GM10847 (cell line): Measurements from ENCODE around the gene SND1.

Source experiments
- POLR2A ChIP-seq: IDR thresholded peaks from 2 replicates; pipeline ENCODE4 v1.6.1; 2011; ENCODE audit not compliant: insufficient read length; ENCODE audit errors: extremely low read depth

Gene SND1

GRCh38 chr7:127928222-127928621 is 276.2 kb downstream of the SND1 start:
- no peak for TF ChIP-seq POLR2A

GRCh38 chr7:127928852-127929251 is 276.9 kb downstream of the SND1 start:
- TF ChIP-seq POLR2A = no peak

- no peak for TF ChIP-seq POLR2A
These were observed 278.6 kb downstream of the SND1 start for GRCh38 chr7:127930341-127931328.

GRCh38 chr7:127932076-127932475 is 280.1 kb downstream of the SND1 start:
- no peak for TF ChIP-seq POLR2A

- TF ChIP-seq POLR2A = no peak
These were observed 280.5 kb downstream of the SND1 start for GRCh38 chr7:127932496-127932895.

- no peak for TF ChIP-seq POLR2A
These were observed 281.2 kb downstream of the SND1 start for GRCh38 chr7:127933146-127933545.

- no peak for TF ChIP-seq POLR2A
These were observed 282.7 kb downstream of the SND1 start for GRCh38 chr7:127934711-127935110.

- TF ChIP-seq POLR2A = no peak
These were observed 283.9 kb downstream of the SND1 start for GRCh38 chr7:127935847-127936376.

GRCh38 chr7:127937066-127937680 is 285.2 kb downstream of the SND1 start:
- TF ChIP-seq POLR2A = no peak

GRCh38 chr7:127938588-127938987 is 286.6 kb downstream of the SND1 start:
- no peak for TF ChIP-seq POLR2A

GRCh38 chr7:127940381-127941160 is 288.6 kb downstream of the SND1 start:
- no peak for TF ChIP-seq POLR2A

GRCh38 chr7:127941476-127942210 is 289.6 kb downstream of the SND1 start:
- TF ChIP-seq POLR2A = no peak

GRCh38 chr7:127943541-127944521 is 291.8 kb downstream of the SND1 start:
- TF ChIP-seq POLR2A = no peak
